A549 (cell line): Measurements from ENCODE around the gene CPAMD8.

Experiments used
- CTCF ChIP-seq: fragments of >200 bp; sonication (Bioruptor Twin); formaldehyde crosslinking; IDR thresholded peaks from 3 replicates; pipeline ENCODE4 v1.5.1; 2016
- NR3C1 ChIP-seq: fragments of >200 bp; sonication (Bioruptor Twin); formaldehyde crosslinking; IDR thresholded peaks from 3 replicates; pipeline ENCODE4 v1.6.1; 2017
- POLR2A ChIP-seq: IDR thresholded peaks from 2 replicates; pipeline ENCODE4 v1.6.1; 2012; ENCODE audit warnings: mild to moderate bottlenecking, low read length

DNA sequence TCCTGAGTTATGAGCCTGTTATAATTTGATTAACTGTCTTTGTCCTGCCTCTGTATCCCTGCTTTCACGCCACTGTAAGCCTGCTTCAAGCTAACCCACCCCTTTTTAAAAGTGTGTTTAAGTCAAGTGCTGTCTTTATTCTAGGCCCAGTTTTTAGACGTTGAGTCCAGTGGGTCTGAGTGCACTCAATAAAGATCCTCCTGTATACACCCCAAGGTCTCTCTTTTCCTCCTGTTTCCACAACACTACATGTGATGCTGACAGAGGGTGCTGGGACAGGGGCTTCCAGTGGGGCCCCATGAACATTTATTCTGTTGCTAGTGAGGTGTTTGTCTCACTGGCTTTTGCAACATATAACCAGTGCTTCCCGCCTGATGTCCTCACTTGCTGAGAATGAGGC is 144.5 kb downstream of the CPAMD8 start:
- TF ChIP-seq NR3C1 (no peak), CTCF (no peak), POLR2A (no peak)
